ENCODE results near the gene BOC.

BOC gene

GRCh38 chr3:113250566-113250965, 39.2 kb downstream of the BOC start:
- no peak for DNase-seq

- DNase-seq = no peak
Measured at GRCh38 chr3:113251817-113252216, 40.5 kb downstream of the BOC start.

DNA sequence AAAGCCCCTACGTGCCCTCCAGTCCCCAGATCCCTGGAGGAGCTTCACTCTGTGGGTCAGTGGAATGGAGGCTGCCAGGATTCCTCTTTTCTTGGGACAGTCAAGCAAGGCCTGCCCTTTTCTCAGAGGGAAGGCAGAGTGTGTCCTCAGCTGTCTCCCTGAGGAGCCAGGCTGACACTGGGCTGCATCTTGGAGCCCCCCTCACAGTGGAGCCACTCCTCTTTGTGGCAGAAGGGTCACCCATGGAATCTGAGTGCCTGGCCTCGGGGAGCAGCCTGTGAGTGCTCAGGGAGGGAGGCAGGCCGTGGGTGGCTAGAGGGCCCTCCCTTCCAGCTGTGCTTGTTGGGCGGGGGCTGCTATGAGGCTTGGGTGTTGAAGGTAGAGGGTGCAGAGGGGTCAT, 41.2 kb downstream of the BOC start:
- no peak for DNase-seq

- DNase-seq = no peak
Measured at GRCh38 chr3:113253702-113254101, 42.3 kb downstream of the BOC start.

- no peak for DNase-seq
Measured at GRCh38 chr3:113254171-113254947, 43.0 kb downstream of the BOC start.

GRCh38 chr3:113255100-113255853, 43.9 kb downstream of the BOC start:
- no peak for DNase-seq

GRCh38 chr3:113255854-113256615, 44.7 kb downstream of the BOC start:
- DNase-seq = no peak

DNA sequence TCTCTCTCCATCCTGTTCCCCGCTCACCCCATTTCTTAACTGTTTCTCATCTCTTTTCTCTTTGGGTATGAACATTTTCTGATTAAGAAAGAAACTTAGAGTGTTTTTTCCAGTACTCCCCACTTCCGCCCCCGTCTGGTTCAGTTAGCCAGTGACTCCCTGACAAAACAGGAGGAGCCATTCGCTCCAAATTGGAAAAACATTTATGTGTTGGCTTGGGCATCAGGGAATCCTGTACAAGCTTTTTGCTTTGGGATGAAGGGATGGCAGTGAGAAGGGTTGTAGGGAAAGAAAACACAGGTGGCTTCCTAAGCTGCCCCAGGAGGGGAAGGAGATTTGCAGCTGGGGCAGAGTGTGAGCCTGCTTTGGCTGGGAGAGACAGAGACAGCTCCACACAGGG, 47.0 kb downstream of the BOC start:
- DNase-seq = no peak

GRCh38 chr3:113259196-113259595, 47.8 kb downstream of the BOC start:
- no peak for DNase-seq

GRCh38 chr3:113261063-113261625, 49.8 kb downstream of the BOC start:
- DNase-seq = no peak

- DNase-seq = no peak
Measured at GRCh38 chr3:113261626-113262303, 50.4 kb downstream of the BOC start.

DNA sequence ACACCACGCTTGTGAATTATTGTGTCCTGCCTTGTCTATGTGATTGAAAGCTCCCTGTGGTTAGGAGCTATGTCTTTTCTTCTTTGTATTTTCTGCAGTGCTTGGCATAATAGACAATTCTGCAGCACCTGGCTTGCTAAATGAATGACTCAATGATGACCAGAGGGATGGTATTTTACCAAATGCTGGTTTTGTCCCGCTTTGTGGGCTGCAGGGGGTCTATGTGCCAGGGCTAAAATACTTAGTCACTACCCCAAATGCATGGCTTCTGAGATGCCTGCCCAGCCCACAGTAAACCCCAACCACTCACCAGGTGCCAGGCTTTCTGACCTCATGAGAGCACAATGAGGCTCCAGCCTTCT, 50.9 kb downstream of the BOC start:
- DNase-seq = no peak

- DNase-seq = no peak
Measured at GRCh38 chr3:113263020-113263419, 51.7 kb downstream of the BOC start.

DNA sequence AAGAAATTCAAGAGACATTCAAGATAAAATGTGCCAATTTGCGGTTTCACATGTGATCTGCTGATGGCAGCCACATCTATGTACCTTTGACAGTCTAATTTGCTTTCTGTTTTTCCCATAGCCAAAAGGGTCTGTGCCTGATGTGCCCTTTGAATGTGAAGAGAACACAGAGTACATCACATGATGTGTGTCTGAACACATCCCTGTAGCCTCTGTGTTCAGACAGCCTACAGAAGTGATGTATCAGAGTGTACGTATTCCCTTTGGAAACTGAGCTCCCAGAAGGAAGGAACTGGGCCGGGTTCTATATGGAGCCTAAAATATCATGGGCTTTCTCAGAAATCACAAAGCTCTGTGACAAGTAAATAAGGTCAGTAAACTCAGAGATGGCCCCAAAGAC, 52.4 kb downstream of the BOC start:
- no peak for DNase-seq

DNA sequence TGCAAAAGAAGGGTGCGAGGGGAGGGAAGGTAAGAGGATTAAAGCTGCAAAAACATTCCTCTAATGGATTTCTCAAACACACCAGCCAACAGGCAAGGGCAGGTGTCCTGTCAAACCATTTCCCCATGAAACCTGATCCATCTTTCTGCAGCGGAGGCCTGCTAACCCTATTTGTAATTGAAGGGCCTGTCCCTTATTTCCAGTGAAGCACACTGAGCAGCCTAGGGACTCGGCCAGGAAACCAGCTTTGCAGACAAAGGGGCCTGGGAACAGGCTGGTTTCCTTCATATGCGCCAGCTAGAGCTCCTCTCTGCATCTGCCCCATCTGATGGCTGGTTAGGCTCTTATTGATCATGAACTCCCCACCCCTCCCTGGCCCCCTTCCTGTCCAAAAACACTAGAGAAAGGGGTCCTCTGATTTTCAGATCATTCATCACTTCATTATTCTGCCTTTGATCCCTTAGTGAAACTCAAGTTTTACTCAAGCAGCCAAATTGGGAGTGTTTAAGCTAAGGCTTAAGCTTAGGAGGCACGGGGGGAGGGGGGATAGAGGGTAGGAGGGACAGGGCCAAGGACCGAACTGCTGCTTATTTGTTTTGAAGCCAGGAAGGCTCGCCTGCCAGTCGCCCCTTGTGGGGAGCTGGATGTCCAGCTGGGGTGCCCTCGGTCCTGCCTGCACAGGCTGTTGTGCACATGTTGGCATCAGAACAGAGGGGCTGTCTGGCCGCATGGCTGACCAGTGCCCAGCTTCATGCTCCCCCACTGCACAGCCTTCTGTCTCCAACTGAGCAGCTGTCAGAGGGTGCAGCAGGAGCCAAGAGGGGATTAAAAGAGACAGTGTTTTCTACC, 53.1 kb downstream of the BOC start:
- DNase-seq = peak; percentile 90

DNA sequence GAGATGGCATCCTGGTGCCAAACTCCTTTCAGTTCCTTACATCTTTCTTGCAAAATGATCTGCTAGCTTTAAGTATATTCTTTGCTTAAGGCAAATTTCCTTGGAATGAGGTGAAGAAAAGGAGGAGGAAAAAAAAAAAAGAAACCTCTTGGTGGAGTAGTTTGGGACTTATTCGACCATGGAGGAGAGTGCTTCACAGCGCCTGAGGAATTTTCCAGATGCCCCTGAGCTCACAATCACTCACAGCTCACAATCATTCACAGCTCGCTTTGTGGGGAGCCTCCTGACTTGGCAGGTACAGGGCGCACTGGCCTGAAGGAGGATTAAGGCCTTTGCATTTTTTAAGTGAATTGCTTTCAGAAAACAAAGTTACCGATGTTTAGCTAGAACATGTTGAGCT, 53.9 kb downstream of the BOC start:
- DNase-seq = no peak

GRCh38 chr3:113266738-113267137, 55.4 kb downstream of the BOC start:
- peak; percentile 42 for DNase-seq

GRCh38 chr3:113268311-113268710, 57.0 kb downstream of the BOC start:
- DNase-seq = no peak

DNA sequence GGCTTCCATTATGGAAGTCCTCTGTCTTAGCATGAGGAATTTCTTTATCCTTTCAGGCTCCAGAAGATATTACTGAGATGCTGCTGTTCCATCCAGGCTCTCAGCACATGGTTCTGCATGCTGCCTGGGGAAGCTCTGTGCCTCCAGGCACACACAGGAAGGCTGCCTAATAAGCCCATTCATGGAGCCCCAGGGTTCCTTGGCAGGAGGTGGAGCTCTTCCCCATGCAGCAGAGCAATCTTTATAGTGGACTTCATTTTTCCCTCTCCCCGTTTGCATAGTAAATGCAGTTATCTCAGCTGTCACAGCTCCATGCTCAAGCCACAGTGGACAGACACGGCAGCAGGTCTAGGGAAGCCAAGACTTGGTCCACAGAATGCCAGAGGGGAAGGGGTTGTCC, 57.6 kb downstream of the BOC start:
- no peak for DNase-seq

DNA sequence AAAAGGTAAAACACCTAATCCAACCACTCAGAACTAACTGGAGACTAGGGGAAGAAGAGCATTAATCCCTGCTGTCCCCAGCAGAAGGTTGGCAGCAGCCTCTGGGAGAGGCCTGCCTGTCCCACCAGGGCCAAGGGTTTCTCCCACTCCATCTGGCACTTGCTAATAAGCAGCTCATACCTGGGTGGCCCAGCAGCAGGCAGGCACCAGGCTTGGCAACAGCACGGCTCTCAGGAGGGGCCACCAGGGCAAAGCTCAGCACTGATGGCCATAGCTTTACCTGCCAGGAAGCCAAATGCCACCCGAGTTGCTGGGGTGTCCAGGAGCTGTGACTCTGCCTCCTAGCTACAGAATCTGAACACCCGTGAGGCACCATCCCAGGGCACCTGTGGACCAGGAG, 58.3 kb downstream of the BOC start:
- DNase-seq = no peak

DNA sequence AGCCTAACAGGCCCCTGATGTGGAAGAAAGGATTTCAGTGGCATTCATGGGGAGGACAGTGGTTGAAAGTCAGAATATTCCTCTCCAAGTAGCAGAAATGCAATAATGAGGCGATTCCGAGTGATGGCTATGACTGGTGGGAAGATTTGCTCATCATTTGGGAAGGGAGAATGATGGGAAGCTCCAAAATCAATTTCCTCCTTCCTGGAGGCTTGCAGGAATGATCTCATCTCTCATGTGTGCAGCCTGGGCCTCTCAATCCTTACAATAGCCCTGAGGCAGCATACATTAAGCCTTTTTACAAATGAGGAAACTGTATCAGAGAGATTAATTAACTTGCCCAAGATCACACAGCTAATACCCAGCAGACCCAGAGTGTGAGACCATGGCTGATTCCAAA, 58.7 kb downstream of the BOC start:
- DNase-seq = peak; percentile 45

GRCh38 chr3:113270786-113271185, 59.4 kb downstream of the BOC start:
- no peak for DNase-seq
